Nucleus accumbens (tissue), 56 donors: ENCODE data around the gene DNAJC7.
"Not testable (repeated sequence)": the region's sequence is repeated elsewhere in the genome, so short reads cannot be mapped to it uniquely, and the experiment has no call there.

Experiments used
- DNase-seq, 56 donors: peaks; one replicate each; lab custom pipeline; 2025; lab: John Stamatoyannopoulos, UW

DNAJC7 gene

DNA sequence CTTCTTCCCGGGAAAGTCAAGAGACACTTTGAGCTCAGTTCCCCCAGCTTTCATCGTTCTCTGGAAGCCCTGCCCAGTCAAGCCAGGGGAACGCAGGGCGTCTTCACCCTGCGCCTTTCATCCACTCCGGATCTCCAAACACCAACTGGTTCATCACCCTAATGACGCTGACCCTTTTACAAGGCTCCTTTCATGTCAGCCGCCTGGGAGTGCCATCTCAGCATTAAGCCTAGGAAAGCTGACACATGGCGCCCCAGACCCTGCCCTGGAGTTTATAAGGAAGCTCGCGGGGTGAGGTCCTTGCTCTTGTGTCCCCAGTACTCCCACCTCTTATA, 594 bp upstream of the DNAJC7 start:
- DNase-seq, result peak in 1 of 56 donors; percentile 66

DNA sequence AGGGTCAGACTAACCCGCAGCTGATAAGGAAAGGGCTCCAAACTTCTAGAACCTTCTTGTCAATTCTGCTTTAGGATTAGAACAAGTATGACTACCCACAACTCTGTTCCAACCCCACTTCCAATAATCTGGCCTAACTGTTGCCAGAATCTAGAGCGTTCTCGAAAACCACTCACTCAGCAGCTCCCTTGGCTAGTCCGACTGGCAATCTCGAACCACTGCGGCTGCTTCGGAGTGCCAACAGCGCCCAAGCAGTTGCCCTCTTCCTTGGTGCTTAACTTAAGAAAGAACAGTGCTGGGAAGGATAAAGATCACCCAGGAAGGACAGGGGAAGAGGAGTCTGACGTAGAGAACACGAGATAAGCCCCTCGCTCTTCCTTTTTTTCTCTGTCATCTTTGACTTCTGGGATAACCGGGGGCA, 818 bp downstream of the DNAJC7 start:
- DNase-seq, result peak in 11 of 56 donors; percentile 14 to 59 (median 36)

DNA sequence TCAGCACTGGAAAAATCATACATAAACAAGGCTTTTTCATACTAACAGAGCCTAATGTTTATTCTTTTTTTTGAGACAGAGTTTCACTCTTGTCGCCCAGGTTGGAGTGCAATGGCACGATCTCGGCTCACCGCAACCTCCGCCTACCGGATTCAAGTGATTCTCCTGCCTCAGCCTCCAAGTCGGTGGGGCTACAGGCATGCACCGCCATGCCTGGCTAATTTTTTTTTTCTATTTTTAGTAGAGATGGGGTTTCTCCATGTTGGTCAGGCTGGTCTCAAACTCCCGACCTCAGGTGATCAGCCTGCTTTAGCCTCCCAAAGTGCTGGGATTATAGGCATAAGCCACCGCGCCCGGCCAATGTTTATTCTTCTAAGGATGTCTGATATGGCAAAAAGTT, 3.5 kb downstream of the DNAJC7 start:
- not testable (repeated sequence) for DNase-seq

DNA sequence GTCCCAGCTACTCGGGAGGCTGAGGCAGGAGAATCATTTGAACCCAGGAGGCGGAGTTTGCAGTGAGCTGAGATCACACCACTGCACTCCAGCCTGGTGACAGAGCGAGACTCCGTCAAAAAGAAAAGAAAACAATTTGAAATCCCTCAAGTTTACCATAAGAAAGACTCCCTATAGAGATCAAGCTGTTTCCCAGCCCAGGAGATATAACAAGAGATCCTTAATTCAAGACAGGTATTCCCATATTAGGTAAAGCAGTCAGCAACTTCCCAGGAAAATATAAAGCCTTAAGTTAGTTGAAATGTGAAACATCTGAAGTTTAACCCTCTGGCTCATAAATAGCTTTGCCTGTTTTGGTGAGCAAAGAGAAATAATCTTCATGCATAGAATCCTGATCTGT, 4.9 kb downstream of the DNAJC7 start:
- not testable (repeated sequence) for DNase-seq

DNA sequence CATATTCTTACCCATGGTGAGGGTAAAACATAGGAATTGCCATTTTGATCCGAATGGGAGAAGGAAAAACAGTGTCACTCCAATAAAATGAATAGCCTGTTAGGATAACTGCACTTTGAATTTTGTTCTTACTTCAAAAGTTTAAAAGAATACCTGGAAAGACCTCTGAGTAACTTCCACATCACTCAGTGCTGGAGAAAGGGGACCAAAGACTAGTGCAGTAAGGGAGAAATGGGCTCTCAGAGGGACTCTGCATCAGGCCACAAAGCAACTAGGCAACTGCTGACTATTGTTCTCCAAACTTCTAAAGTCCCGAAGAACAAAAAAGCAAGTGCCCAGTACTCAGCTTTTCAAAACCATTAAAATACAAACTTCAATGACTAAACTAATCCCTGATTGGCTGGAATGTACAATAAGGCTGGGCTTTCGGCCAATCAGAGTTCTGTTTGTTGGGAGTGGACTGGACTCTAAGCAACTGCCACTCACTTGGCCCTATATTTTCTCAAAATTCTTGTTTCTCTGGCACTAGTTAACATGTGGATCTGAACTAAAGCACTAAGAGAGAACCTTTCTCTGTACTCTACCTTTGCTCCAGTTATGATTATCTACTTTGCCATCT, 6.2 kb downstream of the DNAJC7 start:
- peak in 3 of 56 donors; percentile 4 to 31 (median 9) for DNase-seq

DNA sequence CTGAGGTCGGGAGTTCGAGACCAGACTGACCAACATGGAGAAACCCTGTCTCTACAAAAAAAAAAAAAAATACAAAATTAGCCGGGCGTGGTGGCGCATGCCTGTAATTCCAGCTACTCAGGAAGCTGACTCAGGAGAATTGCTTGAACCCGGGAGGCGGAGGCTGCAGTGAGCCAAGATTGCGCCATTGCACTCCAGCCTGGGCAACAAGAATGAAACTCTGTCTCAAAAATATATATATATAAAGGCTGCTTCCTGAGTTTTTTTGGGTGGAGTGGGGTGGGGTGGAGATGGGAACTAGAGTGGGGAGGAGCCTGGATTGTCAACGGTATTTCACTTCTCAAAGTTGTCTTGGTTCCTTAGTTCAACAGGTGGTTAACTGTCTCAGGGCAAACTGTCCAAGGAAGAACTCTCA, 7.0 kb downstream of the DNAJC7 start:
- not testable (repeated sequence) for DNase-seq

DNA sequence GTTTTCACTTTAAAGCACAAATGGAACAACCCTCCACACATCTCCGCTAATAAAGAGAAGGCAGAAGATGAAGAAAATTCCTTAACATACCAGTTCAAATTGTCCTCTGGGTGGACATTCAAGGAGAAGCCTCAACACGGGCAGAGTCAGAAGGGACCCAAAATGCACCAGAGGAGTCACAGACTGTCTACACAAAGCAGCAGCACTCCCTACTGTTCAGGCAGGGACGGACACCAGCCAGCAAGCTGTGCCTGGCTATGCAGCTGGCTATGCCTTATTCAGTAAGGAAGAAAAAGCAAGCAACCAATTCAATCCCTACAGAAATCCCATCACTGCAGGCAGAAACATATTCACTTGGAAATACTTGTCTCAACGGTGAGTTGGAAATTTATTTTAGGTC, 8.1 kb downstream of the DNAJC7 start:
- DNase-seq, result peak in 49 of 56 donors; percentile 5 to 84 (median 57)

DNA sequence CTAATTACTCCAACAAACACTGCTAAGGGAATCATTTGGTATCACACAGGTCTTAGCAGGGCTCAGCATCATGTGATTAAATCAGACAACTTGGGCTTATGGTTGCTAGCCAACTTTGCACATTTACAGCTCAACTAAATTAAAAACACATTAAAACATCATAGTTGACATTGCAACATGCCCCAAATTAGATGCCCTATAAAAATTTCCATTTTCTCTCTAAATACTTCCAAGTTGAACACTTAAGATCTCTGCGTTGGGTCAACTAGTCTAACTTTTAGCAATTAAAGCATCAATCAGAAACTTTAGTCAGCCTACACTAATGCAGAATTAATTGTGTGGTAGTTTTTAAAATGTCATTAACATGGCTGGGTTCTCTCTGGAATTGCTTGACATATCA, 12.1 kb downstream of the DNAJC7 start:
- DNase-seq, result no peak

DNA sequence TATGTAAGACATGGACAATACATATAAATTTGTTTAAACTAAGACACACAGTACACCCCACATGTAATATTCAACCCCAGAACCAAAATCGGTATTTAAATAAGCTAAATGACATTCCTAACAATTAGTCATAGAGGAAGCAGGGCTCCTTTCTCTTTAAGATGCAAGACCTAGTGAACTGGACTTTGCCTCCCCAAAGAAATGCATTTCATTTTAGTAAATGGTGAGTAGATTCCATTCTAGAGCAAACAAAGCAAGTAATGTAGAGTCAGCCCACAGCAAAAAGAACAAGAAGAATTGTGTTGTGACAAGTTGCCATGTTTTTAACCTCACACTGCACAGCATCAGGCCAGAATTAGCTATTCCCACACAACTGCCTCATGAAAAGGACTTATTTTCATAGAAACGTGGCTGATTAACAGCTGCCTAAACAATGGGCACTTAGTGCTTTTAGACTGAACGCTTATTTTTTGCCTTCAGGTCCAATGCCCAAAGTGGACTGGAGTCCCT, 14.4 kb downstream of the DNAJC7 start:
- peak in 9 of 56 donors; percentile 9 to 71 (median 32) for DNase-seq

DNA sequence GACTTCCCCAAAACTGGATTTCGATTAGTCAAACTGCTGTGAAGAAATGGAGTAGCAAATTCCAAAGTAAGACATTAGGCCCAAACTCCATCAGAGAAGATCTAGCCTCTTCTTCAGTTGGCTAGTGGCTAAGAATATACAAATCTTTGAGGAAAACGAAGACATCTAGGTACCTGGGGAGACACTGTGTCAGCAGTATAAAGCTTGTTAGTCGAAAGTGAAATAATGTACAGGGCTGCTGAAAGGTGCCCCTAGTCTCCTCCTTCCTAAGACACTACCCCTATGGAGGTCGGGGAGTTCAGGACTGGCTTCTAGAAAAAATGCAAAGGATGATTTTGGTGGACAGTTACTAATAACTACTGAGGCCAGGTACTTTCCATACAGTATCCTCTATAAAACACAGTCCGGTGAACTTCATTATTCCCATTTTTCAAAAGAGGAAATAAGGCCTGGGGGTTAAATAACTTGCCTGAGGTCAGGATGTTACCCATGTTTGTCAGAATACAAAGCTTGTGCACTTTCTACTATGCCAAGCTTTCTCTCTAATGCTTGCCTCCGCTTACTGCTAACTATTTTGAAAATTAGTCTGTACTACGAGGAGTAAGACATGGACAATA, 15.0 kb downstream of the DNAJC7 start:
- no peak for DNase-seq

DNA sequence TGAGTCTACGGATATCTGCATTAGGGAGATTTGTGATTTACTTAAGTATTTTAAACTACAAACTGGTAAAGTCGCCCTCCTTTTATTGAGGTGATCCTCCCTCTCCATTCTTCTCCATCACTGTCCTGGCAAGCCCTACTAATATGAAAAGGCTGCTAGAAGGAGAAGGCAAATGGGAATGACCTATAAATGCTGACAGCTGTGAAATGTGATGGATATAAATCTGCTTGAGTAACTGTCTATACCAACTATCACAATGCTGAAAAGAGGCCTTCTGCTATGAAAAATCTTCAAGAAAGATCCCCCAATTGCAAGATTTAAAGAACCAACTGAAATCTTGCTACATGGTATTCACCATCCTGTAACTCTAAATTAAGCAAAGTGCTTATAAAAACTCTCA, 15.5 kb downstream of the DNAJC7 start:
- DNase-seq, result no peak

DNA sequence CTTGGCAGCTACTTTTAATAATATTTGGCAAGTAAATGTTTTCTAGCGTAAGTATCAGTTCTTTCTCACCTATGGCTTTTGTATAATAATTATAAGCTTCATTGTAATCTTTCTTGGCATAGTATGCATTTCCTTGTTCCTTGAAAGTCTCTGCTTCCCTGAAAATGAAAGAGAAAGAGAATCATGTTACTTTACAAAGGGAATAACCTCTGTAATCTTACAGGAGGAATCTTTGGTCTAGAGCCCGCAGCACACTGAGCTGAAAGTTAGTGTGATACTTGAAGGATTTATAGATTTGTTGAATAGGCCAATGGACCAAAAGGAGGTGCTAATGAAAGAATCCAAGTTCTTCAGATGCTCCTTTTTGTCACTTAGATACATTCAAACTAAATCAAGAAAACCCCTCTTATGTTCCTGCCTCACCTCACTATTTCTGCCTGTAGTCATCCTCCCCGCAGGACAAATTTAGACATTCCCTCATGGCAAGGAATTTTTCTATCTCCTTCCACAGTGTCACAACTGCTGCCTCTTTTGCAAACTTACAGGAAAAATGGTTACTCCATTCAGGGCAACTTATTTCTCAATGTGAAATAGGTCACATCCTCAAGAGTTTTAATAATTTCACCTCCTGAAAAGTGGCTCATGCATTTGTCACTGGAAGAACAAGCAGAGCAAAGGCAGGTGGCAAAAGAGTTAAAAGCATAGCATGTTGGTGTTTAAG, 16.7 kb downstream of the DNAJC7 start:
- no peak for DNase-seq

DNA sequence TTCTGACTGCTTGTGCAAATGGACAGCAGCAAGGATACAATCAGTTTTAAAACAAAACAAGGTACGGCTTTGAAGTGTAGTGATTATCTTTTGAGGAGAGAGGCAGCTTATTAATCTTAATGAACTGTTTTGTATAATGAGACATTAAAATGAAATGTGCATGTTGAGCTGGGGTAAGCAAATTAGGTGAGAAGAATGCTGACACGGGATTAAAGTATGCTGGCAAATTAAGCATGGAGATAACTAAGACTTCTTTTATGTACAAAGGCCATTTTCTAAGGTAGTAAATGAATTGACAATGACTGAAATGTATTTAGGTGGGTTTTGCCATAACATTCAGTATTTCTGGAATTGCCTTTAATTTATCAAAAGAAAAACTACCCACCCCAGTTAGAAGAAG, 18.7 kb downstream of the DNAJC7 start:
- DNase-seq, result no peak

DNA sequence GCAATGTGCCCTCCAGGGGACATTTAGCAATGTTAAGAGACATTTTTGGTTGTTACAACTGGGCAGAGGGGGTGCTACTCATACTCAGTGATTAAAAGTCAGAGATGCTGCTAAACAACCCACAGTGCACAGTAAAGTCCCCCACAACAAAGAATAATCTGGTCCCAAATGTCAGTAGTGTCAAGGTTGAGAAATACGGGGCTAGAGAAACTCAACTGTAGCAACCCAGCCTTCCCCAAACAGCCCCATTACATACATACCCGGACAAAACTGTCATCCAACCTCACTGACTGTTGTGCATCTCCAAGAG, 20.4 kb downstream of the DNAJC7 start:
- DNase-seq, result no peak

DNA sequence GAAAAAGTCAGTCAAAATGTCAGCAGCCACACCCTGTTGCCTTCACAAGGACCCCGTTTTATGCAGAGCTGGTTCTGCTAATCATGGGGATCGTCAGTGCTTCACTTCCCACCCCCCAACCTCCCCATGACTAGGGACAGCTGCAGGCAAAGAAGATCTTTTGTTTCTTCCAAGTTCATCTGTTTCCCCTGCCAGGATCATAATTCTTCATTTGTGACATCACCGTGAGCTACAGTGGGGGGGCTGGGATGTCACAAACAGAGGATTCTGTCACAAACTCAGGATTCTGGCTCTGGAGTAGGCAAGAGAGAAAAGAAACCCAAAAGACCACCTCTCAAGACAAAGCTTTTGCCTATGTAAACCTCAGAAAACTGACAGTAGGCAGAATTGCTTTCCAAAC, 24.7 kb downstream of the DNAJC7 start:
- DNase-seq, result peak in 49 of 56 donors; percentile 23 to 90 (median 74)

DNA sequence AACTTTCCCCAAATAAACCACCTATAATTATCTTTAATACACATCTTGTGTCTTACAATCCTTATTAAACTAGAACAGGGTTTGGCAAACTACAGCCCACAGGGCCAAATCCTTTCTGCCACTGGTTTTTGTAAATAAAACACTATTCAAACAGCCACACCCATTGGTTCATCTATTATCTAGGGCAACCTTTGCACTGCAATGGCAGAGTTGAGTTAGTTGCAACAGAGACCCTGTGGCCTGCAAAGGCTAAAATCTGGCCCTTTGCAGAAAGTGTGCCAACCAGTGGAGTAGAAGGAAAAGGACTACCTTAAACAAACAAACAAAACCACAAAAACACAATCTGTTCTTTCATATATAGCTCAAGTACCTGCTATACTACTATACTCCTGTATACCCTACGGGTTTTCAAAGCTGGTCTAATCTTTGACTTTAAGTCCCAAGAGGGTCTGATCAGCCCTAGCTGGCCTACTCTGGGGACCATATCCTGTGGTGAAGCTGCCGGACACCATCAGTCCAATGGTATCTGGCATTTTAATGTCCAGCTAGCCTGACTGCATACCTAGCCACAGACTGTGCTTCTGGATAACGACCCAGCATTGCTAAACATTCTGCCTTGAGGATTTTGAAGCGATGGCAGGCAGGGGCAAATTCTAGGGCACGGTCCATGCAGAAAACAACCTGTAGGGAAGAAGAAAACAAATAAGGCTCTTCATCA, 27.4 kb downstream of the DNAJC7 start:
- no peak for DNase-seq

DNA sequence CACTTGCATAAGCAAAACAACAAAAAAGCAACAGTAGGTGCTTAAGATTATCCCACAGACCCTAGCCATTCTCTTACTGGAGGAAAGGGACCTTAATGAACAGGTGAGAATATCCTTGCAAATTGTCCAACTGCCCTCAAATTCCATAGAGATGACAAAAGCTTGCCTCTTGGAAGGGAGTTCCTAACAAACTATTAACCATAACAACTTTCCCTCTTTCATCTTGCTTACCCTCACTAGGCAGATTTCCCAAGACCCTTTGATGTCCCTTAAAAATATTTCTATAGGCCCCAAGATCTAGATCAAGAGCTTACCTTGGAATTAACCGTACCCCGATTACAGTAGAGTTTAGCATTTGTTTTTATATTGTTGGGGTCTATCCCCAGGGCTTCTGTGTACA, 28.8 kb downstream of the DNAJC7 start:
- no peak for DNase-seq

DNA sequence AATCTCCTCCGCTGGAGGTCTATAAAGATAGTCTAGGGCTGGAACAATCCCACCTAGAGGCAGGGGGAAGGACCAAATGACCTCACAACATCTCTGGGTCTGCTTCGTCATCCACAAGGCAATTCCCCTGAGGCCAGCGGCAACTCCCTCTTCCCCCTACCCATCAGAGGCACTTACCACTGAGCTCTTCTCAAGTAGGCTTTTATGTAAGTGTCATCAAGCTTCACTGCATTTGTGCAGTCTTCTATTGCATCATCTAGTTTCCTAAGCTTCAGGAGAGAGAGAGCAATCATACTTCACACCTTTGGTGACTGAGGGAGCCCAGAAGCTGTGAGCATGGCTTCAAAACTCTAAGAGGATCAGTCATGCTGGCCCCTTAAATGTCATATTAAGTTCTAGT, 29.6 kb downstream of the DNAJC7 start:
- no peak for DNase-seq

DNA sequence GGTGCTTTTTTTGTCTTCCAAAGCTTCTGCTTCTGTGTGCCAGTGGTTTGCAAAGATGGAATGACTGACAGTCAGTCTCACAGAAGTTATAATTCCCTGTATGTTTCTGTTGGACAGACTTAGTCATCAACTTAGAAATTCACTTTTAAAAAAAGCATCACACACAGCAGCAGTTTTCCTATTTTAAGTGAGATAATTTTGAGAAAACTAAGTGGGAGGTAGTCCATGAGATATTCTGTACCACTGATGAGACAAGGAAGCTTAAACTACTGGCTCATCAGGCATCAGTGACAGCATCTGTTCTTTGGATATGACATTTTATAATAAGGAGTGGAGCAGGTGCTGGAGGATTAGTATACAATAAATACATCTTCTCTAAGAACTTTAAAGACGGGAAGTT, 30.6 kb downstream of the DNAJC7 start:
- peak in 1 of 56 donors; percentile 20 for DNase-seq

DNA sequence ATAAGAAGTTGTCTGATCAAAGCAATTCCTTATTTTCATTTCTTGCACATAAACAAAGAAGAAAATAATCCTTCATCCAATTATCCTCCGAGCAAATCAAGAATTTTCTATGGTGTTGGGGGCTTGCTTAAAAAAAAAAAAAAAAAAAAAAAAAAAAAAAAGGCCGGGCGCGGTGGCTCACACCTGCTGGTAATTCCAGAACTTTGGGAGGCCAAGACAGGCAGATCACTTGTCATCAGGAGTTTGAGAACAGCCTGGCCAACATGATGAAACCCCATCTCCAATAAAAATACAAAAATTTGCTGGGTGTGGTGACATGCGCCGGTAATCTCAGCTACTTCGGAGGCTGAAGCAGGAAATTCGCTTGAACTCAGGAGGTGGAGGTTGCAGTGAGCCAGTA, 31.3 kb downstream of the DNAJC7 start:
- no peak for DNase-seq

DNA sequence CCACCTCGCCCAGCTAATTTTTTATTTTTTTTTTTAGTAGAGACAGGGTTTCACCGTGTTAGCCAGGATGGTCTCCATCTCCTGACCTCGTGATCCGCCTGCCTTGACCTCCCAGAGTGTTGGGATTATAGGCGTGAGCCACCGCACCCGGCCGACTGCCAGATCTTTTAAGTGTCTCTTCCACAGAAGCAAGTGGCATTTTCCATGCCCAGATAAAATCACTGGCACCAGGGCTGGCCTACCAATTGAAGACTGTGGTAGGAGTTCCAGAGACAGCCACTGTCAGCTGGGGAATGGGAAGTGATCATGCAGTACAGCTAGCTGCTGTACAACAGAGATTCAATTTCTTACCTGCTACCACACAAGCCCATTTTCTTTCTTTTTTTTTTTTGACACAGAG, 32.8 kb downstream of the DNAJC7 start:
- DNase-seq, result no peak
